Renal cortical epithelial cell (primary cell): ENCODE data around the gene TF. TPM values are rescaled to one million over a fixed set of nuclear protein-coding genes. Genes with fewer than 3 reads are reported as not detected.

Experiments
- DNase-seq: peaks from one replicate; pipeline ENCODE4 v3.0.0-alpha.2; 2011; ENCODE audit warnings: low read depth
- total RNA-seq: library from RNA; depleted of rRNA; stranded (reverse); fragments of >200 nt; gene quantifications from 2 replicates; pipeline ENCODE4 v1.2.3, GENCODE V29; 2014

TF gene
- total RNA-seq, 1 donor from 2014 or later, result under 0.01 TPM

- no peak for DNase-seq
Measured at GRCh38 chr3:133834621-133835417, 88.6 kb downstream of the TF start.

- DNase-seq, result no peak
Measured at GRCh38 chr3:133835418-133835743, 89.2 kb downstream of the TF start.

GRCh38 chr3:133835961-133836360 lies 89.8 kb downstream of the TF start:
- DNase-seq, result no peak

- DNase-seq, result no peak
Measured at GRCh38 chr3:133836497-133837158, 90.4 kb downstream of the TF start.

- no peak for DNase-seq
Measured at GRCh38 chr3:133837487-133838295, 91.5 kb downstream of the TF start.

- DNase-seq, result no peak
Measured at GRCh38 chr3:133838296-133838789, 92.2 kb downstream of the TF start.

- no peak for DNase-seq
Measured at GRCh38 chr3:133838916-133839800, 93.0 kb downstream of the TF start.

- DNase-seq, result no peak
Measured at GRCh38 chr3:133840055-133840737, 94.0 kb downstream of the TF start.

GRCh38 chr3:133840767-133841166 lies 94.6 kb downstream of the TF start:
- DNase-seq, result no peak

- no peak for DNase-seq
Measured at GRCh38 chr3:133841196-133841595, 95.0 kb downstream of the TF start.

- DNase-seq, result no peak
Measured at GRCh38 chr3:133842158-133842557, 96.0 kb downstream of the TF start.

- DNase-seq, result peak; percentile 19
Measured at GRCh38 chr3:133843634-133844033, 97.4 kb downstream of the TF start.

GRCh38 chr3:133845127-133845526 lies 98.9 kb downstream of the TF start:
- DNase-seq, result no peak

Other genes with a start within 250 kb of the TF start
- 314 and 534 TPM in 2 replicates for gene CDV3, start 172.7 kb upstream of the TF start, total RNA-seq
- gene TOPBP1, start 84.5 kb upstream of the TF start, total RNA-seq, result 22.7 and 23.4 TPM in 2 replicates
- gene SRPRB, start 59.4 kb downstream of the TF start, total RNA-seq, result 64.7 and 120 TPM in 2 replicates
- 4.3 and 5.2 TPM in 2 replicates for gene RAB6B, start 149.5 kb downstream of the TF start, total RNA-seq